Esophagus squamous epithelium (tissue), 4 donors: ENCODE data around the gene TSHZ2.

Source experiments
- CTCF ChIP-seq, 6 experiments: fragments of 450-650 bp in 4 of 6; fragments of 200-600 bp in 2 of 6; sonication (generic) in 2 of 6; IDR thresholded peaks; one replicate each; pipeline ENCODE4 v1.5.1; 2016 to 2019; ENCODE audit warnings: antibody characterized with exemption in 6 of 6, mild to moderate bottlenecking in 4 of 6, moderate library complexity in 4 of 6
- POLR2A ChIP-seq, 4 donors: fragments of 450-650 bp; IDR thresholded peaks; one replicate each; pipeline ENCODE4 v1.6.1; 2017; ENCODE audit warnings: antibody characterized with exemption in 4 of 4, mild to moderate bottlenecking in 4 of 4, moderate library complexity in 3 of 4

- no peak for TF ChIP-seq CTCF (IDR thresholded peaks at IDR 0.05)
- no peak for TF ChIP-seq POLR2A (IDR thresholded peaks at IDR 0.05)
These were observed 312.5 kb downstream of the TSHZ2 start for GRCh38 chr20:53284696-53285095.
